ENCODE results near the gene RASGRF1. TPM values are rescaled to one million over a fixed set of nuclear protein-coding genes. Genes with fewer than 3 reads are reported as not detected.

Gene RASGRF1
- total and polyA plus RNA-seq, 2 donors (not counting 1 experiment from before 2014, with no cell fraction given) = 0.09 TPM; not detected in 1

DNA sequence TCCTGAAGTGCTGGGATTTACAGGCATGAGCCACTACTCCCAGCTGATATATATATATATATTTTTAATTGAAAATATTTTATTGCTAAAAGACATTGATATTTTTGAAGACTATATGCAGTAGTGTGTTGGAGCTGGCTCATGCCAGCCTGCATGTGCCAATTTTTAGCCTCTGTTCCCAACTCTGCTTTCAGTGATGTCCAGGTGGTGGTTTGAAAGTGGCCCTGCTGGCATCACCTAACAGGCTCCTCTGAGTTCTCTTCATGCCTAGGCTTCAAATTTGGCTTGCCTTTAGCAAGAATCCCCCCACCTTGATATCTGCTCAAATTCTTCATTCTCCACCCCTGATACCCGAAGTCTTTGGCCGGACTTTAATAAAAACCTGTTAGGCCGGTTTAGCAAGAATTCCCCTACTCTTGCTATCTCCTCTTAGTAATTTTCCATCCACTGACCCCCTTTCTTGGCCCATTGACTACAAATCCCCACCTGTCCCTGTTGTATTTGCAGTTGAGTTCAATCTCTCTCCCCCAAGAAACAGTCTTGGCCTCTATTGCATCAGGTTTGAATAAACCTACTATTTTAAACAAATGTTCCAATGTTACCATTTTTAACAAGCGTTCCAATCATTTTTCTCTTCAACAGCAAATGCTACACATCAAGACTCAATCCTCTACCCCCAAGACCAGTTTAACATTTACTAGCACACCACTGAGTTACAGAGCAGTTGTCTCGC, 121.9 kb downstream of the RASGRF1 start:
- Histone ChIP-seq H3K4me3 (replicated peaks in 1 of 4; ENCODE audit: control extremely low read depth in 1 of 4, insufficient read depth in 1 of 4, low read depth in 3 of 4, low read length in 4 of 4) (no peak overlapping the region), H3K27ac (ENCODE audit: insufficient read depth, low read length) (no peak overlapping the region), H3K36me3 (ENCODE audit: control insufficient read depth, insufficient read depth, low read length) (no peaks in the 10 kb centered on the region), H3K9me3 (ENCODE audit: control insufficient read depth, insufficient read depth, low read depth, low read length) (no peaks in the 10 kb centered on the region), H4K20me1 (ENCODE audit: control insufficient read depth, extremely low read depth, insufficient read depth, low read length) (no peaks in the 10 kb centered on the region), H2AFZ (ENCODE audit: low read length) (no peak overlapping the region), H3K9ac (ENCODE audit: insufficient read depth, low read length) (no peak overlapping the region), H3K4me1 (ENCODE audit: control insufficient read depth, extremely low read depth, insufficient read depth, low read length) (no peaks in the 10 kb centered on the region), H3K4me2 (ENCODE audit: extremely low read depth, insufficient read depth, low read length) (no peak overlapping the region), H3K79me2 (ENCODE audit: control insufficient read depth, insufficient read depth, low read length) (no peaks in the 10 kb centered on the region), H3K27me3 (ENCODE audit: control insufficient read depth, insufficient read depth, low read length) (no peaks in the 10 kb centered on the region)
- DNase-seq (ENCODE audit: low read depth in 2 of 2) = no peak
- no peak for TF ChIP-seq EZH2 (IDR thresholded peaks at IDR 0.05; ENCODE audit: low read length, missing control alignments)
- TF ChIP-seq, protein P1, sequence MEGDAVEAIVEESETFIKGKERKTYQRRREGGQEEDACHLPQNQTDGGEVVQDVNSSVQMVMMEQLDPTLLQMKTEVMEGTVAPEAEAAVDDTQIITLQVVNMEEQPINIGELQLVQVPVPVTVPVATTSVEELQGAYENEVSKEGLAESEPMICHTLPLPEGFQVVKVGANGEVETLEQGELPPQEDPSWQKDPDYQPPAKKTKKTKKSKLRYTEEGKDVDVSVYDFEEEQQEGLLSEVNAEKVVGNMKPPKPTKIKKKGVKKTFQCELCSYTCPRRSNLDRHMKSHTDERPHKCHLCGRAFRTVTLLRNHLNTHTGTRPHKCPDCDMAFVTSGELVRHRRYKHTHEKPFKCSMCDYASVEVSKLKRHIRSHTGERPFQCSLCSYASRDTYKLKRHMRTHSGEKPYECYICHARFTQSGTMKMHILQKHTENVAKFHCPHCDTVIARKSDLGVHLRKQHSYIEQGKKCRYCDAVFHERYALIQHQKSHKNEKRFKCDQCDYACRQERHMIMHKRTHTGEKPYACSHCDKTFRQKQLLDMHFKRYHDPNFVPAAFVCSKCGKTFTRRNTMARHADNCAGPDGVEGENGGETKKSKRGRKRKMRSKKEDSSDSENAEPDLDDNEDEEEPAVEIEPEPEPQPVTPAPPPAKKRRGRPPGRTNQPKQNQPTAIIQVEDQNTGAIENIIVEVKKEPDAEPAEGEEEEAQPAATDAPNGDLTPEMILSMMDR (conservative IDR thresholded peaks at IDR 0.05 in 1 of 2, IDR thresholded peaks at IDR 0.05 in 1 of 2; ENCODE audit: low read depth in 1 of 2, low read length in 2 of 2) = no peak

DNA sequence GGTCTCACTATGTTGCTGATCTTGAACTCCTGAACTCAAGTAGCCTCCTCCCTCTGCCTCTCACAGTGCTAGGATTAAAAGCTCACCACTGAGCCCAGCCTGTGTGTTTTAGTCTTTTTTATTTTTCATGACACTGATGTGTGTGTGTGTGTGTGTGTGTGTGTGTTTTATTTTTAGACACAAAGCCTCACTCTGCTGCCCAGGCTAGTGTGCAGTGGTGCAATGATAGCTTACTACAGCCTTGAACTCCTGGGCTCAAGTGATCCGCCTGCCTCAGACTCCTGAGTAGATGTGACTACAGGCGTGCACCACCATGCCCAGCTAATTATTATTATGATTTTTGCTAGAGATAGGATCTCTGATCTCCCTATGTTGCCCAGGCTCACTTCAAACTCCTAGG, 122.5 kb downstream of the RASGRF1 start:
- Histone ChIP-seq H2AFZ (ENCODE audit: low read length) (no peak overlapping the region), H3K79me2 (ENCODE audit: control insufficient read depth, insufficient read depth, low read length) (no peaks in the 10 kb centered on the region), H3K27me3 (ENCODE audit: control insufficient read depth, insufficient read depth, low read length) (no peaks in the 10 kb centered on the region), H3K4me1 (ENCODE audit: control insufficient read depth, extremely low read depth, insufficient read depth, low read length) (no peaks in the 10 kb centered on the region), H3K9me3 (ENCODE audit: control insufficient read depth, insufficient read depth, low read depth, low read length) (no peaks in the 10 kb centered on the region), H3K9ac (ENCODE audit: insufficient read depth, low read length) (no peak overlapping the region), H4K20me1 (ENCODE audit: control insufficient read depth, extremely low read depth, insufficient read depth, low read length) (no peaks in the 10 kb centered on the region), H3K36me3 (ENCODE audit: control insufficient read depth, insufficient read depth, low read length) (no peaks in the 10 kb centered on the region), H3K4me2 (ENCODE audit: extremely low read depth, insufficient read depth, low read length) (no peak overlapping the region), H3K4me3 (replicated peaks in 1 of 4; ENCODE audit: control extremely low read depth in 1 of 4, insufficient read depth in 1 of 4, low read depth in 3 of 4, low read length in 4 of 4) (no peak overlapping the region), H3K27ac (ENCODE audit: insufficient read depth, low read length) (no peak overlapping the region)
- DNase-seq (ENCODE audit: low read depth in 2 of 2) = no peak
- TF ChIP-seq, protein P1 (conservative IDR thresholded peaks at IDR 0.05 in 1 of 2, IDR thresholded peaks at IDR 0.05 in 1 of 2; ENCODE audit: low read depth in 1 of 2, low read length in 2 of 2) = no peak
- no peak for TF ChIP-seq EZH2 (IDR thresholded peaks at IDR 0.05; ENCODE audit: low read length, missing control alignments)

DNA sequence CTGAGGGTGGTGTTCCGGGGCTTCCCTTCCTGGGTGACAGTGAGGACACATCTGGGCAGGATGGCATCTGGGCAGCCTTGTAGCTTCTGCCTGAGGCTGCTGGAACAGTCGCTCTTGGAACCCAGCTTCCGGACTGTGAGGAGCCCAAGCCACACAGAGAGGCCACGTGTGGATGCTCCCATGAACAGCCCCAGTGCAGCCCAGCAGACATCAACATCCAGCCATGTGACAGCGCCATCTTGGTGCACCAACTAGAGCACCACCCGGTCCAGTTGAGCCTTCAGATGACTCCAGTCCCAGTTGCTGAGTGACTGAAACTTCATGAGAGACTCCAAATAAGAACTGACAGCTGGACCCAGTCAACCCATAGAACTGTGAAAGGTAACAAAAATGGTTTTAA, 130.3 kb downstream of the RASGRF1 start:
- no peak overlapping the region for H3K4me3 ChIP-seq (replicated peaks in 1 of 4; ENCODE audit: control extremely low read depth in 1 of 4, insufficient read depth in 1 of 4, low read depth in 3 of 4, low read length in 4 of 4)
- TF ChIP-seq, protein P1 (conservative IDR thresholded peaks at IDR 0.05 in 1 of 2, IDR thresholded peaks at IDR 0.05 in 1 of 2; ENCODE audit: low read depth in 1 of 2, low read length in 2 of 2) = no peak
- TF ChIP-seq EZH2 (IDR thresholded peaks at IDR 0.05; ENCODE audit: low read length, missing control alignments) = no peak

More for the DNA sequence above, 130.3 kb downstream of the RASGRF1 start:
- no peak overlapping the region for H2AFZ ChIP-seq (ENCODE audit: low read length)
- DNase-seq (ENCODE audit: low read depth in 2 of 2) = no peak
- no peaks in the 10 kb centered on the region for H4K20me1 ChIP-seq (ENCODE audit: control insufficient read depth, extremely low read depth, insufficient read depth, low read length)
- H3K27me3 ChIP-seq (ENCODE audit: control insufficient read depth, insufficient read depth, low read length) = no peaks in the 10 kb centered on the region
- H3K4me2 ChIP-seq (ENCODE audit: extremely low read depth, insufficient read depth, low read length) = no peak overlapping the region
- H3K36me3 ChIP-seq (ENCODE audit: control insufficient read depth, insufficient read depth, low read length) = no peaks in the 10 kb centered on the region
- H3K79me2 ChIP-seq (ENCODE audit: control insufficient read depth, insufficient read depth, low read length) = no peaks in the 10 kb centered on the region
- H3K4me1 ChIP-seq (ENCODE audit: control insufficient read depth, extremely low read depth, insufficient read depth, low read length) = no peaks in the 10 kb centered on the region
- no peaks in the 10 kb centered on the region for H3K9me3 ChIP-seq (ENCODE audit: control insufficient read depth, insufficient read depth, low read depth, low read length)
- H3K27ac ChIP-seq (ENCODE audit: insufficient read depth, low read length) = no peak overlapping the region
- H3K9ac ChIP-seq (ENCODE audit: insufficient read depth, low read length) = no peak overlapping the region
